Mesenchymal stem cell (in vitro differentiated cells and primary cell): ENCODE measurements around the gene TMEM44.

Source experiments
- DNase-seq: peaks from one replicate; pipeline ENCODE4 v3.0.0-alpha.2; 2013
- H2AFZ ChIP-seq: one replicate; pipeline ENCODE4 v1.6.1; 2013; ENCODE audit warnings: low read depth, mild to moderate bottlenecking, control low read depth, inconsistent platforms, low read length, moderate library complexity
- H2AK5ac ChIP-seq: 2 replicates; pipeline ENCODE4 v1.6.1; 2013; ENCODE audit warnings: low read length, moderate library complexity, mild to moderate bottlenecking, inconsistent platforms; ENCODE audit not compliant: severe bottlenecking
- H2BK120ac ChIP-seq: one replicate; pipeline ENCODE4 v1.6.1; 2013; ENCODE audit warnings: low read depth, mild to moderate bottlenecking, inconsistent platforms, low read length, moderate library complexity
- H2BK12ac ChIP-seq, 2 experiments: one replicate each; pipeline ENCODE4 v1.6.1; 2013; ENCODE audit warnings: inconsistent platforms in 2 of 2, low read length in 2 of 2, mild to moderate bottlenecking in 2 of 2, moderate library complexity in 2 of 2, control low read depth in 1 of 2
- H2BK15ac ChIP-seq: one replicate; pipeline ENCODE4 v1.6.1; 2013; ENCODE audit warnings: mild to moderate bottlenecking, low read depth, inconsistent platforms; ENCODE audit not compliant: poor library complexity, severe bottlenecking
- H2BK5ac ChIP-seq: 2 replicates; pipeline ENCODE4 v1.6.1; 2013; ENCODE audit warnings: low read depth, mild to moderate bottlenecking, low read length, control low read depth, inconsistent platforms; ENCODE audit not compliant: poor library complexity, severe bottlenecking
- H3K14ac ChIP-seq, 2 experiments: one replicate each; pipeline ENCODE4 v1.6.1; 2013; ENCODE audit warnings: inconsistent platforms in 2 of 2, low read length in 2 of 2, control low read depth in 1 of 2, mild to moderate bottlenecking in 1 of 2, moderate library complexity in 1 of 2
- H3K18ac ChIP-seq, 2 experiments: one replicate each; pipeline ENCODE4 v1.6.1; 2013; ENCODE audit warnings: inconsistent platforms in 2 of 2, low read length in 2 of 2, control low read depth in 1 of 2, low read depth in 1 of 2, mild to moderate bottlenecking in 1 of 2
- H3K23ac ChIP-seq, 2 experiments: one replicate each; pipeline ENCODE4 v1.6.1; 2013; ENCODE audit warnings: inconsistent platforms in 2 of 2, low read length in 2 of 2, mild to moderate bottlenecking in 2 of 2, moderate library complexity in 2 of 2, control low read depth in 1 of 2
- H3K27ac ChIP-seq: 2 replicates; pipeline ENCODE4 v1.5.1; 2013; ENCODE audit warnings: mild to moderate bottlenecking, moderate library complexity, low read length, control low read depth, inconsistent platforms; ENCODE audit not compliant: poor library complexity, severe bottlenecking
- H3K27me3 ChIP-seq, 2 experiments: 2 replicates each; pipeline versions ENCODE4 v1.6.1 to v1.7.0; 2013; ENCODE audit warnings: low read length in 2 of 2, mild to moderate bottlenecking in 2 of 2, moderate library complexity in 2 of 2, control low read depth in 1 of 2, inconsistent platforms in 1 of 2; ENCODE audit not compliant: control insufficient read depth in 1 of 2, insufficient read depth in 1 of 2
- H3K36me3 ChIP-seq, 2 experiments: 2 replicates each; pipeline versions ENCODE4 v1.6.1 to v1.7.0; 2013; ENCODE audit warnings: low read length in 2 of 2, control low read depth in 1 of 2, inconsistent platforms in 1 of 2, low read depth in 1 of 2, mild to moderate bottlenecking in 1 of 2; ENCODE audit not compliant: insufficient read depth in 2 of 2, control insufficient read depth in 1 of 2
- H3K4ac ChIP-seq, 2 experiments: one replicate each; pipeline ENCODE4 v1.6.1; 2013; ENCODE audit warnings: inconsistent platforms in 2 of 2, low read length in 2 of 2, mild to moderate bottlenecking in 2 of 2, moderate library complexity in 2 of 2, control low read depth in 1 of 2, low read depth in 1 of 2
- H3K4me1 ChIP-seq: 2 replicates; pipeline ENCODE4 v1.6.1; 2013; ENCODE audit warnings: low read depth, low read length, control low read depth; ENCODE audit not compliant: control insufficient read depth, insufficient read depth
- H3K4me2 ChIP-seq: 2 replicates; pipeline ENCODE4 v1.6.1; 2013; ENCODE audit warnings: low read length, mild to moderate bottlenecking, inconsistent platforms; ENCODE audit not compliant: poor library complexity, severe bottlenecking
- H3K4me3 ChIP-seq, 2 experiments: 2 replicates each; pipeline versions ENCODE4 v1.5.1 to v1.7.0; 2013; ENCODE audit warnings: low read length in 2 of 2, mild to moderate bottlenecking in 2 of 2, control low read depth in 1 of 2, low read depth in 1 of 2; ENCODE audit not compliant: insufficient read depth in 1 of 2
- H3K79me1 ChIP-seq: replicated peaks from 2 replicates; pipeline ENCODE4 v1.6.1; 2013; ENCODE audit warnings: mild to moderate bottlenecking, control low read depth, low read length, inconsistent platforms; ENCODE audit not compliant: poor library complexity, severe bottlenecking
- H3K9ac ChIP-seq: 2 replicates; pipeline ENCODE4 v1.7.0; 2013; ENCODE audit warnings: mild to moderate bottlenecking, low read length, moderate library complexity
- H3K9me3 ChIP-seq: 2 replicates; pipeline ENCODE4 v1.7.0; 2013; ENCODE audit warnings: mild to moderate bottlenecking, low read length; ENCODE audit not compliant: control insufficient read depth
- H4K8ac ChIP-seq: one replicate; pipeline ENCODE4 v1.6.1; 2013; ENCODE audit warnings: inconsistent platforms, mild to moderate bottlenecking, low read length, moderate library complexity
- H4K91ac ChIP-seq: one replicate; pipeline ENCODE4 v1.6.1; 2013; ENCODE audit warnings: mild to moderate bottlenecking, low read length, inconsistent platforms
- WGBS: methylation state at CpG from one replicate; pipeline ENCODE4 v1.1.7; 2013; ENCODE audit warnings: mixed read lengths; 5-methylcytosine and 5-hydroxymethylcytosine counted together

The TMEM44 gene

DNA sequence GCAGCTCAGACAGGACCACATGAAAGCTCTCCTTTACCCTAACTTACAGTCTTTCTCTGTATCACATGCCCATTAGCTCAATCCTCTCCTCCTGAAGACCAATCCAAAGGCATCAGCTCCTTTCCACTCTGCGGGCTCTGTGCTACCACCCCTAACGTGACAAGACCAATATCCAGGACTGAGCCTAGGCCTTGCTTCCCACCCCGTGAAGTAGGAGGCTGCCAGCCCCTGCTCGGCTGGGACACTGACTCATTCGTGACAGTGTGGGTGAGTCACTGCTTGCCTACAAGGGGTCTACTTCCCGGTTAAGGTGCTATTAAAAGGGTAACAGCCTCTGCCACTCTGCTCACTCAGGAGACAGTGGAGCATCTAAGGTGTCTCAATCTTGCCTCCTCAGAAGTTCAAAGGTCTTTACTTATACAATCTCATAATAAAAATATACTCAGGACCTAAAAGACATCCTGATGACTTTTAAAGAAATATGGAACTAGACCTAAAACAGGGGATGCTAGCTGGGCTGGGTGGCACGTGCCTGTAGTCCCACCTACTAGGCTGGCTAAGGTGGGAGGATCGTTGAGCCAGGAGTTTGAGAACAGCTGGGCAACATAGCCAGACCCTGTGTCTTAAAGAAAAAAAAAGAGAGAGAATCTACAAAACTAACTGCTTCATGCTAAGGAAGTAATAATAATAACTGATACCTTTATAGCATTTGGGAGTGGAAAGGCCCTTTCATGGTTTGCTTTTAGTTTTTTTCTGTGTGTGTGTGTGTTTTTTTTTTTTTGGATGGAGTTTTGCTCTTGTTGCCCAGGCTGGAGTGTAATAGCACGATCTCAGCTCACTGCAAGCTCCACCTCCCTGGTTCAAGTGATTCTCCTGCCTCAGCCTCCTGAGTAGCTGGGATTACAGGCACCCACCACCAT is 55.0 kb downstream of the TMEM44 start:
- Histone ChIP-seq H2AK5ac (peak overlapping the region; percentile 1), H2AFZ (peak overlapping the region; percentile 72), H3K4ac (peak overlapping the region in 1 of 2 experiments; percentile 86)

DNA sequence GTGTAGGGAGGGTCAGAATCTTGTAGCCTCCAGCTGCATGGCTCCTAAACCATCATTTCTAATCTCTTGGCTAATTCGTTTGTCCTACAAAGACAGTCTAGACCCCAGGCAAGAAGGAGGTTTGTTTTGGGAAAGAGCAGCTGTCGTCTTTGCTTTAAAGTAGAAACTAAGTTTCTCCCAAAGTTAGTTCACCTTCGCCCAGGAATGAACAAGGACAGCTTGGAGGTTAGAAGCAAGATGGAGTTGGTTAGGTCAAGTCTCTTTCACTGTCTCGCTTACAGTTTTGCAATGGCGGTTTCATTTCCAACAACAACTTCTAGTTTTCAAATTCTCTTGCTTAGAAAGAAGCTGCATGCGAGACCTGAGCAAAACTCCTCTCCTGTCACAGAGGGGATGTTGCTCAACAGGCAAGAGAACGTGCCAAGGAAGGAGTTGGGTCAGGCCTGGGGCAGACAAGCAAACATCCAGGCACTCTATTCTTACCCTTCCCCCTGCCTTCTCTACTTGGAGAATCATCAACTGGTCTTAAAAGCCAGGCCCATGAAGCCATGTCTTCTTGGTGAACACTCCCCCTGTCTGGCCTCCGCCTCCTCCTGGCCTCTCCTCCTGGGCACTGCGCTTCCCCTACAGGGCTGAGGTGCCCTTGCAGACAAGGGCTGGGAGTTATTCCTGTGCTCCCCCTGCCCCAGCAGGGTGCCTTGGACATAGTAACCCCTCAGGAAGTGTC is 57.6 kb downstream of the TMEM44 start:
- Histone ChIP-seq H3K23ac (no peak overlapping the region), H3K18ac (peak overlapping the region in 1 of 2 experiments; percentile 22), H3K14ac (no peak overlapping the region), H3K9ac (peak overlapping the region; percentile 79), H3K9me3 (no peaks in the 10 kb centered on the region), H3K36me3 (no peaks in the 10 kb centered on the region), H4K91ac (no peak overlapping the region), H2BK15ac (no peak overlapping the region), H2AK5ac (peak overlapping the region; percentile 24), H3K27ac (no peak overlapping the region), H2BK5ac (no peak overlapping the region), H2AFZ (no peak overlapping the region), H2BK120ac (no peak overlapping the region), H3K4me3 (peak overlapping the region in 1 of 2 experiments; percentile 0), H3K4ac (peak overlapping the region in 1 of 2 experiments; percentile 7), H3K4me1 (peaks cover 21% of the 10 kb centered on the region), H3K79me1 (no peaks in the 10 kb centered on the region), H4K8ac (no peak overlapping the region), H2BK12ac (peak overlapping the region; percentile 9 to 85), H3K27me3 (no peaks in the 10 kb centered on the region), H3K4me2 (no peak overlapping the region)
- WGBS = 94% methylated on average over 9 of the region's 9 CpGs
- DNase-seq = peak; percentile 38

More for the DNA sequence above, 55.0 kb downstream of the TMEM44 start:
- Histone ChIP-seq H3K9me3 (no peaks in the 10 kb centered on the region), H3K79me1 (no peaks in the 10 kb centered on the region), H3K14ac (peak overlapping the region in 1 of 2 experiments; percentile 14), H3K18ac (peak overlapping the region; percentile 23 to 79), H3K23ac (no peak overlapping the region), H3K27ac (peak overlapping the region; percentile 50), H2BK12ac (peak overlapping the region in 1 of 2 experiments; percentile 70), H3K4me2 (no peak overlapping the region), H4K91ac (peak overlapping the region; percentile 81), H3K9ac (peak overlapping the region; percentile 75), H2BK15ac (no peak overlapping the region), H3K4me1 (peaks cover 12% of the 10 kb centered on the region), H2BK120ac (no peak overlapping the region), H3K4me3 (no peak overlapping the region), H3K36me3 (no peaks in the 10 kb centered on the region), H2BK5ac (no peak overlapping the region), H3K27me3 (no peaks in the 10 kb centered on the region), H4K8ac (peak overlapping the region; percentile 27)
- DNase-seq = peak; percentile 98
- 33% methylated on average over 9 of the region's 9 CpGs for WGBS

DNA sequence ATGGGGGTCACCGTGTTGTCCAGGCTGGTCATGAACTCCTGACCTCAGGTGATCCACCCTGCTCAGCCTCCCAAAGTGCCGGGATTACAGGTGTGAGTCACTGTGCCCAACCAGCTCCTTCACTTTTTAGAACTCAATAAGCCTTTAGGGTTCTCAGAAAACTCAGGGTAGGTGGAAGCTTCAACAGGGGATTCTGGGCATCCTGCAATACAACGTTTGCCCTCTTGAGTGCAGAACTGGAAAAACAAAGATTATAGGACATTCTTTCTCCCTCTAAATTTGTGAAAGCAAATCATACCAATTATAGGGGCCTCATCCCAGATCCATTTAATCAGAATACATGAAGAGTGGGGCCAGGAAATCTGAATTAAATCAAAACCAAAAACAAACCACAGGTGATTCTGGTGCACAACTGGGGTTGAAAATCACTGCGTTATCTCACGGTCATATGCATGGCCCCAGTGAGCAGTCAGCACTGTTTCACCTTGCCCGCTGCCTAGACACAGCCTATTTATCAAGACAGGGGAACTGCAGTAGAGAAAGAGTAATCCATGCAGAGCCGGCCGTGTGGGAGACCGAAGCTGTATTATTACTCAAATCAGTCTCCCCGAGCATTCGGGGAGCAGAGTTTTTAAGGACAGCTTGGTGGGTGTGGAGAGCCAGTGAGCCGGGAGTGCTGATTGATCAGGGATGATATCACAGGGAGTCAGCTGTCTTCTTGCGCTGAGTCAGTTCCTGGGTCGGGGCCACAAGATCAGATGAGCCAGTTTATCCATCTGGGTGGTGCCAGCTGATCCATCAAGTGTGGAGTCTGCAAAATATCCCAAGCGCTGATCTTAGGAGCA is 58.4 kb downstream of the TMEM44 start:
- Histone ChIP-seq H3K36me3 (no peaks in the 10 kb centered on the region), H3K4me2 (peak overlapping the region; percentile 16), H3K23ac (no peak overlapping the region), H2BK15ac (no peak overlapping the region), H3K9ac (peak overlapping the region; percentile 87), H2AK5ac (no peak overlapping the region), H4K8ac (peak overlapping the region; percentile 40), H3K9me3 (no peaks in the 10 kb centered on the region), H3K14ac (no peak overlapping the region), H3K27ac (peak overlapping the region; percentile 75), H3K4ac (peak overlapping the region in 1 of 2 experiments; percentile 76), H3K79me1 (no peaks in the 10 kb centered on the region), H2BK120ac (no peak overlapping the region), H3K18ac (peak overlapping the region in 1 of 2 experiments; percentile 56), H3K4me1 (peaks cover 21% of the 10 kb centered on the region), H2BK5ac (no peak overlapping the region), H4K91ac (no peak overlapping the region), H3K27me3 (no peaks in the 10 kb centered on the region), H3K4me3 (peak overlapping the region; percentile 7 to 27), H2BK12ac (peak overlapping the region; percentile 81 to 87), H2AFZ (no peak overlapping the region)
- peak; percentile 65 for DNase-seq
- 65% methylated on average over 15 of the region's 15 CpGs for WGBS
